Neural cell (in vitro differentiated cells): ENCODE data around the gene DBP. TPM values are rescaled to one million over a fixed set of nuclear protein-coding genes. Genes with fewer than 3 reads are reported as not detected.
A peak's percentile ranks its signal among the peaks of the same experiment; 100 is the strongest.

Experiments used
- H2AFZ ChIP-seq: fragments of 200-600, 300-800 bp; sonication (generic), shearing (Covaris generic); 2 replicates; pipeline ENCODE4 v1.6.0; 2014; ENCODE audit warnings: low read depth, mild to moderate bottlenecking, antibody characterized with exemption, low read length, moderate library complexity
- H3F3A ChIP-seq: fragments of 200-600 bp; shearing (Covaris generic); 2 replicates; pipeline ENCODE4 v1.6.1; 2016; ENCODE audit warnings: mild to moderate bottlenecking, moderate library complexity, mixed read lengths, antibody characterized with exemption, low read length; ENCODE audit not compliant: insufficient read depth, poor library complexity, severe bottlenecking
- H3K27ac ChIP-seq: fragments of 200-600, 300-800 bp; sonication (generic), shearing (Covaris generic); 2 replicates; pipeline ENCODE4 v1.5.1; 2014; ENCODE audit warnings: mild to moderate bottlenecking, low read length, moderate library complexity
- H3K27me3 ChIP-seq: fragments of 300-800, 200-600 bp; sonication (generic), shearing (Covaris generic); 2 replicates; pipeline ENCODE4 v1.6.0; 2014; ENCODE audit warnings: mild to moderate bottlenecking, low read depth, low read length, moderate library complexity; ENCODE audit not compliant: insufficient read depth
- H3K36me3 ChIP-seq: fragments of 300-800, 200-600 bp; sonication (generic), shearing (Covaris generic); 2 replicates; pipeline ENCODE4 v1.5.1; 2014; ENCODE audit warnings: mild to moderate bottlenecking, antibody characterized with exemption, low read length, moderate library complexity; ENCODE audit not compliant: insufficient read depth
- H3K4me2 ChIP-seq: fragments of 300-800, 200-600 bp; sonication (generic), shearing (Covaris generic); 2 replicates; pipeline ENCODE4 v1.6.0; 2014; ENCODE audit warnings: mild to moderate bottlenecking, low read length
- H3K4me3 ChIP-seq: fragments of 300-800, 200-600 bp; sonication (generic), shearing (Covaris generic); 2 replicates; pipeline ENCODE4 v1.5.1; 2014; ENCODE audit warnings: mild to moderate bottlenecking, low read length, moderate library complexity
- H3K79me2 ChIP-seq: fragments of 200-600 bp; shearing (Covaris generic); replicated peaks from 2 replicates; pipeline ENCODE4 v1.6.0; 2014; ENCODE audit warnings: mild to moderate bottlenecking, low read length, moderate library complexity; ENCODE audit not compliant: insufficient read depth
- H3K9ac ChIP-seq: fragments of 300-800, 200-600 bp; sonication (generic), shearing (Covaris generic); 2 replicates; pipeline ENCODE4 v1.6.1; 2016; ENCODE audit warnings: mild to moderate bottlenecking, low read length, mixed read lengths
- H3K9me2 ChIP-seq: fragments of 200-600 bp; shearing (Covaris generic); 2 replicates; pipeline ENCODE4 v1.6.1; 2016; ENCODE audit warnings: mild to moderate bottlenecking, low read length, mixed read lengths; ENCODE audit not compliant: insufficient read depth
- H3K9me3 ChIP-seq: fragments of 200-600, 300-800 bp; sonication (generic), shearing (Covaris generic); 2 replicates; pipeline ENCODE4 v1.6.1; 2016; ENCODE audit warnings: mild to moderate bottlenecking, mixed run types, low read length, moderate library complexity, mixed read lengths
- H4K20me1 ChIP-seq: fragments of 200-600 bp; shearing (Covaris generic); 2 replicates; pipeline ENCODE4 v1.6.1; 2016; ENCODE audit warnings: mild to moderate bottlenecking, mixed run types; ENCODE audit not compliant: insufficient read depth
- CTCF ChIP-seq: fragments of 450-650 bp; IDR thresholded peaks from 2 replicates; pipeline ENCODE4 v1.5.1; 2014; ENCODE audit warnings: antibody characterized with exemption, mild to moderate bottlenecking, moderate library complexity; ENCODE audit not compliant: poor library complexity, severe bottlenecking
- EP300 ChIP-seq: fragments of 450-650 bp; conservative IDR thresholded peaks from 2 replicates; pipeline ENCODE4 v1.6.1; 2014; ENCODE audit warnings: antibody characterized with exemption, mild to moderate bottlenecking, moderate library complexity; ENCODE audit not compliant: poor library complexity, severe bottlenecking
- EZH2 ChIP-seq: fragments of 200-600, 300-800 bp; shearing (Covaris generic), sonication (generic); IDR thresholded peaks from 2 replicates; pipeline ENCODE4 v1.6.1; 2014; ENCODE audit warnings: antibody characterized with exemption, low read length, borderline replicate concordance, mild to moderate bottlenecking; ENCODE audit not compliant: insufficient read depth, poor library complexity, severe bottlenecking
- MXI1 ChIP-seq: fragments of 450-650 bp; conservative IDR thresholded peaks from 2 replicates; pipeline ENCODE4 v1.6.1; 2014; ENCODE audit warnings: antibody characterized with exemption, mild to moderate bottlenecking; ENCODE audit not compliant: poor library complexity, severe bottlenecking
- POLR2AphosphoS5 ChIP-seq: IDR thresholded peaks from 2 replicates; pipeline ENCODE4 v1.6.1; 2012
- RAD21 ChIP-seq: fragments of 450-650 bp; conservative IDR thresholded peaks from 2 replicates; pipeline ENCODE4 v1.6.1; 2014; ENCODE audit warnings: antibody characterized with exemption, mild to moderate bottlenecking, moderate library complexity
- REST ChIP-seq: IDR thresholded peaks from 2 replicates; pipeline ENCODE4 v1.6.1; 2012; ENCODE audit warnings: borderline replicate concordance
- SMC3 ChIP-seq: fragments of 450-650 bp; conservative IDR thresholded peaks from 2 replicates; pipeline ENCODE4 v1.6.1; 2014; ENCODE audit warnings: antibody characterized with exemption, mild to moderate bottlenecking, moderate library complexity; ENCODE audit not compliant: poor library complexity
- TAF1 ChIP-seq: IDR thresholded peaks from 2 replicates; pipeline ENCODE4 v1.6.1; 2012; ENCODE audit warnings: low read depth
- polyA plus RNA-seq: library from polyadenylated mRNA; depleted of rRNA; stranded (reverse); fragments of >200 nt; gene quantifications from 2 replicates; pipeline ENCODE4 v1.2.3, GENCODE V29; 2014

DBP gene
- polyA plus RNA-seq, 1 donor from 2014 or later = 3.6 TPM

- no peak overlapping the region for H2AFZ ChIP-seq
- H3K36me3 ChIP-seq = no peaks in the 10 kb centered on the region
- TF ChIP-seq RAD21 (no peak), SMC3 (no peak), TAF1 (no peak), REST (no peak), POLR2AphosphoS5 (no peak), EZH2 (no peak), CTCF (no peak), MXI1 (no peak), EP300 (no peak)
- no peaks in the 10 kb centered on the region for H3K27me3 ChIP-seq
- H3K4me2 ChIP-seq = no peak overlapping the region
- H3K4me3 ChIP-seq = peak overlapping the region; percentile 32
- H3K9me3 ChIP-seq = no peaks in the 10 kb centered on the region
- no peaks in the 10 kb centered on the region for H3K79me2 ChIP-seq
- no peaks in the 10 kb centered on the region for H3K9me2 ChIP-seq
- H4K20me1 ChIP-seq = no peaks in the 10 kb centered on the region
- no peaks in the 10 kb centered on the region for H3F3A ChIP-seq
- H3K9ac ChIP-seq = peak overlapping the region; percentile 36
- H3K27ac ChIP-seq = peak overlapping the region; percentile 72
These were observed 6.0 kb downstream of the DBP start for GRCh38 chr19:48631225-48631624.

- Histone ChIP-seq H3K27ac (peak overlapping the region; percentile 72), H3K4me3 (peak overlapping the region; percentile 32), H3K9me3 (no peaks in the 10 kb centered on the region), H3K36me3 (no peaks in the 10 kb centered on the region), H3K9me2 (no peaks in the 10 kb centered on the region), H4K20me1 (no peaks in the 10 kb centered on the region), H3K4me2 (no peak overlapping the region), H3F3A (no peaks in the 10 kb centered on the region), H2AFZ (no peak overlapping the region), H3K9ac (peak overlapping the region; percentile 36), H3K79me2 (peaks cover 3% of the 10 kb centered on the region), H3K27me3 (no peaks in the 10 kb centered on the region)
- no peak for TF ChIP-seq TAF1
These were observed 6.7 kb downstream of the DBP start for GRCh38 chr19:48630296-48631063.
